Progenitor cell of endocrine pancreas (in vitro differentiated cells): ENCODE data around the gene EHD3. TPM values are rescaled to one million over a fixed set of nuclear protein-coding genes. Genes with fewer than 3 reads are reported as not detected.

Experiments
- DNase-seq: peaks from one replicate; pipeline ENCODE4 v3.0.0; 2021; ENCODE audit warnings: low spot score; ENCODE audit not compliant: unreplicated experiment
- H3K27ac Mint-ChIP-seq: 2 replicates; pipeline ENCODE4 v1.8.0; 2021; ENCODE audit warnings: mild to moderate bottlenecking, moderate library complexity, mixed read lengths
- H3K27me3 Mint-ChIP-seq: 2 replicates; pipeline ENCODE4 v1.8.0; 2021; ENCODE audit warnings: mixed read lengths
- H3K36me3 Mint-ChIP-seq: 2 replicates; pipeline ENCODE4 v1.8.0; 2022; ENCODE audit warnings: mixed read lengths; ENCODE audit not compliant: insufficient read depth
- H3K4me1 Mint-ChIP-seq: 2 replicates; pipeline ENCODE4 v1.8.0; 2021; ENCODE audit warnings: low read depth, mixed read lengths
- H3K4me3 Mint-ChIP-seq: 2 replicates; pipeline ENCODE4 v1.8.0; 2021; ENCODE audit warnings: low read depth, mild to moderate bottlenecking, moderate library complexity, mixed read lengths
- H3K9me3 Mint-ChIP-seq: 2 replicates; pipeline ENCODE4 v1.8.0; 2021; ENCODE audit warnings: low read depth, mixed read lengths
- total RNA-seq: library from RNA; stranded (reverse); gene quantifications from 2 replicates; pipeline ENCODE4 v1.2.1, GENCODE V29; 2021
- TF ChIP-seq, protein P1 (sequence below): fragments of 200-600 bp; sonication (generic); IDR thresholded peaks from one replicate; pipeline ENCODE4 v1.5.0; 2021; ENCODE audit warnings: antibody characterized with exemption, mild to moderate bottlenecking; ENCODE audit not compliant: unreplicated experiment

Gene EHD3
- total RNA-seq, 1 donor from 2014 or later: 7.0 TPM

DNA sequence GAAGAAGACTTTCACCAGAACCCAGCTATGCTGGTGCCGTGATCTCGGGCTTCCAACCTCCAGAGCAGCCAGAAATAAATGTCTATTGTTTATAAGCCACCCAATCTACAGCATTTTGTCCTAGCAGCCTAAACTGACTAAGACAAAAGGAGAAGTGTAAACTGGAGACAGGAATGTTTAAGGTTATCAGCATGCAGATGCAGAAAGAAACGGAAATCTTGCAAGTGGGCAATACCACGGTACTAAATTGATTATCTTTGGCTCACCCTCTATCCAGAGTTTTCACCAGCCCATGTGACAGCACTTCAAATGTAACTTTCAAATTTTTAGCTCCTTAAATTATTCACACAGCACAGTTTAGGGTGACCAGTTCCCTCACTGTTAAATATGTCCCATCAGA lies 10.9 kb upstream of the EHD3 start:
- Mint-ChIP-seq H3K27ac (no peak overlapping the region), H3K27me3 (peaks cover 7% of the 10 kb centered on the region), H3K4me3 (no peak overlapping the region), H3K36me3 (no peaks in the 10 kb centered on the region), H3K9me3 (no peaks in the 10 kb centered on the region), H3K4me1 (no peaks in the 10 kb centered on the region)
- TF ChIP-seq, protein P1, sequence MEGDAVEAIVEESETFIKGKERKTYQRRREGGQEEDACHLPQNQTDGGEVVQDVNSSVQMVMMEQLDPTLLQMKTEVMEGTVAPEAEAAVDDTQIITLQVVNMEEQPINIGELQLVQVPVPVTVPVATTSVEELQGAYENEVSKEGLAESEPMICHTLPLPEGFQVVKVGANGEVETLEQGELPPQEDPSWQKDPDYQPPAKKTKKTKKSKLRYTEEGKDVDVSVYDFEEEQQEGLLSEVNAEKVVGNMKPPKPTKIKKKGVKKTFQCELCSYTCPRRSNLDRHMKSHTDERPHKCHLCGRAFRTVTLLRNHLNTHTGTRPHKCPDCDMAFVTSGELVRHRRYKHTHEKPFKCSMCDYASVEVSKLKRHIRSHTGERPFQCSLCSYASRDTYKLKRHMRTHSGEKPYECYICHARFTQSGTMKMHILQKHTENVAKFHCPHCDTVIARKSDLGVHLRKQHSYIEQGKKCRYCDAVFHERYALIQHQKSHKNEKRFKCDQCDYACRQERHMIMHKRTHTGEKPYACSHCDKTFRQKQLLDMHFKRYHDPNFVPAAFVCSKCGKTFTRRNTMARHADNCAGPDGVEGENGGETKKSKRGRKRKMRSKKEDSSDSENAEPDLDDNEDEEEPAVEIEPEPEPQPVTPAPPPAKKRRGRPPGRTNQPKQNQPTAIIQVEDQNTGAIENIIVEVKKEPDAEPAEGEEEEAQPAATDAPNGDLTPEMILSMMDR: no peak
- DNase-seq: no peak

DNA sequence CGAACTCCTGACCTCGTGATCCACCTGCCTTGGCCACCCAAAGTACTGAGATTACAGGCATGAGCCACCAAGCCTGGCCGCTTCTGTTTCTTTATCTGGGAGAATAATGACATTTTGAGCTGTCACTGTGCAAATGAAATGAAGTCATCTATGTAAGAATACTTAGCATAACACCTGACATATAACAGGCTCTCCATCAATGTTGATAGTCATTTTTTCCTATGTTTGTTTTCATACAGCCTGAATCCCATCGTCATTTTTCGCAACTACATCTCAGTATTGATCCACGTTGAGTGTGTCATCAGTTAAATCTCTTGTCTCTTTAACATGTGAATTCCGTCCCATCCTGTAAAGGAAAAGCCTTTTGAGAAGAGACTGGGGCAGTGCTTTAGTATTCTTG lies 10.2 kb upstream of the EHD3 start:
- TF ChIP-seq, protein P1: no peak
- DNase-seq: no peak
- no peak overlapping the region for H3K4me3 Mint-ChIP-seq
- no peaks in the 10 kb centered on the region for H3K9me3 Mint-ChIP-seq
- H3K4me1 Mint-ChIP-seq: no peaks in the 10 kb centered on the region
- H3K27ac Mint-ChIP-seq: no peak overlapping the region
- H3K27me3 Mint-ChIP-seq: peaks cover 7% of the 10 kb centered on the region
- H3K36me3 Mint-ChIP-seq: no peaks in the 10 kb centered on the region

DNA sequence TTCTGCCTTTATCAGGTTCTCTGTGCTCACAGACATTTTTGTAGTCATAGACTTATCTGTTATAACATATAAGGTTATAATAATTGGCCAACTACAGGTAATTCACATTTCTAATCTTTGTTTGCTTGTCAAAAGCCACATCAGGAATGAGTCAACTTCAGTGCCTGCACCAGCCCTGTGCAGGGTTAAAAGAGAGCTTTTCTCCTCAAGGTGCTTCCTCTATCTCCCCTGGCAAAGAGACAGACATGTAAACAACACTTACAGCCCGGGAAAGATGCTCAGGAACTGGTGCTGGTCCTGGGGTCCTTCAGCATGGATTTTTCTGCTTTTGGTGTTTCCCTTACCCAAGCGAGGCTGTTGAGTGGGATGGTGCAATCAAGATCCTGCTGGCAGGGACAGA lies 7.7 kb upstream of the EHD3 start:
- no peak for DNase-seq
- no peaks in the 10 kb centered on the region for H3K4me1 Mint-ChIP-seq
- H3K27me3 Mint-ChIP-seq: peaks cover 7% of the 10 kb centered on the region
- no peak overlapping the region for H3K27ac Mint-ChIP-seq
- H3K9me3 Mint-ChIP-seq: no peaks in the 10 kb centered on the region
- no peak overlapping the region for H3K4me3 Mint-ChIP-seq
- TF ChIP-seq, protein P1: no peak
- no peaks in the 10 kb centered on the region for H3K36me3 Mint-ChIP-seq

DNA sequence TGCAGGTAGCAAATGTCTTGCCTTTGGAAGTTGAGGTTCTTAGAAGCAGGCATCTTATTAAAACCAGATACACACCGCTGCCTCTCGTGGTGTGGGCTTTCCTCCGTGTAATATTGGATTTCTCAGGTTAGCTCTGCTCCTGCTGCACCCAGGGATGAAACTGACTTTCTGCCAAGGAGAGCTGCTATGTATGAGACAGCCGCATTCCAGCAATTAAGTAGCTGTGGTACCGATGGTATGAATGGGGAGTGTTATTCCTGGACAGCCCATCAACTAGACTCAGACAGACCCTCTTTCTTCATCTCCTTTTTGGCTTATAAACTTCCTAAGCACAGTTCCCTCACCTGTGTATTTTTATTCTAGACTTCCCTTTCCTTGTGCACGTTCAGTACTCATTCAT lies 6.8 kb upstream of the EHD3 start:
- peaks cover 4% of the 10 kb centered on the region for H3K4me1 Mint-ChIP-seq
- peaks cover 7% of the 10 kb centered on the region for H3K27me3 Mint-ChIP-seq
- no peak for DNase-seq
- no peak overlapping the region for H3K27ac Mint-ChIP-seq
- H3K4me3 Mint-ChIP-seq: no peak overlapping the region
- TF ChIP-seq, protein P1: no peak
- H3K36me3 Mint-ChIP-seq: no peaks in the 10 kb centered on the region
- no peaks in the 10 kb centered on the region for H3K9me3 Mint-ChIP-seq

DNA sequence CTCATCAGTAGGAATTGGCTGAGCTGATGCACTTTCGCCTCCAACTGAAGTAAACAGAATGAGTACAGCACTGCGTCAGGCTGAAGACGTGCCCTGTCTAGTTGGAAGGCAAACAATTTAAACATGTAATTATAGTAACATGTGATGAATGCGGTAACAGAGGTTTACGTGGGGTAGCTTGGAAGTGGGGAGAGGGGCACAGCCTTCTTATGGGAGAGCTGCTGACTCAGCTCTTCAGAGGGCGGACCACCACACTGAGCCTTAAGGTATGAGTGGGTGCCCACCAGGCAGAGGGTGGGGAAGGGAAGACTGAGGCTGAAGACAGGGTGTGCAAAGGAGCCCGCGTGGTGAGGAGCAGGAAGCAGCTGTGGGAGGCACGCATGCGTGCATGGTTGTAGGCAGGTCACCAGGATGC lies 6.2 kb upstream of the EHD3 start:
- Mint-ChIP-seq H3K27ac (peak overlapping the region; percentile 78), H3K4me1 (peaks cover 4% of the 10 kb centered on the region), H3K4me3 (no peak overlapping the region), H3K9me3 (no peaks in the 10 kb centered on the region), H3K36me3 (no peaks in the 10 kb centered on the region), H3K27me3 (peaks cover 7% of the 10 kb centered on the region)
- TF ChIP-seq, protein P1: no peak
- no peak for DNase-seq
